Endodermal cell (in vitro differentiated cells): ENCODE results near the gene ALPL. TPM values are rescaled to one million over a fixed set of nuclear protein-coding genes. Genes with fewer than 3 reads are reported as not detected.

Source experiments
- DNase-seq: peaks from one replicate; pipeline ENCODE4 v3.0.0-alpha.2; 2017
- H3K27ac ChIP-seq: 2 replicates; pipeline ENCODE4 v1.5.1; 2013; ENCODE audit warnings: mild to moderate bottlenecking, low read depth, low read length, moderate library complexity
- H3K27me3 ChIP-seq: 2 replicates; pipeline ENCODE4 v1.6.1; 2013; ENCODE audit warnings: mild to moderate bottlenecking, low read length, moderate library complexity; ENCODE audit not compliant: insufficient read depth, control insufficient read depth, poor library complexity, severe bottlenecking
- H3K36me3 ChIP-seq: 2 replicates; pipeline ENCODE4 v1.7.0; 2013; ENCODE audit warnings: mild to moderate bottlenecking, low read length, moderate library complexity; ENCODE audit not compliant: control insufficient read depth, insufficient read depth
- H3K4me1 ChIP-seq: one replicate; pipeline ENCODE4 v1.7.0; 2013; ENCODE audit warnings: low read length; ENCODE audit not compliant: control insufficient read depth, insufficient read depth
- H3K4me3 ChIP-seq: 2 replicates; pipeline ENCODE4 v1.5.1; 2013; ENCODE audit warnings: mild to moderate bottlenecking, low read length, moderate library complexity
- H3K9ac ChIP-seq: 2 replicates; pipeline ENCODE4 v1.6.1; 2013; ENCODE audit warnings: mild to moderate bottlenecking, low read length, moderate library complexity; ENCODE audit not compliant: poor library complexity, severe bottlenecking; ENCODE audit errors: extremely low read depth
- H3K9me3 ChIP-seq: 2 replicates; pipeline ENCODE4 v1.6.1; 2013; ENCODE audit warnings: mild to moderate bottlenecking, low read length, moderate library complexity; ENCODE audit not compliant: control insufficient read depth
- H3K27ac Mint-ChIP-seq: 2 replicates; pipeline ENCODE4 v1.8.0; 2020; ENCODE audit warnings: mixed read lengths
- H3K27me3 Mint-ChIP-seq: 2 replicates; pipeline ENCODE4 v1.8.0; 2021; ENCODE audit warnings: mild to moderate bottlenecking, mixed read lengths; ENCODE audit not compliant: insufficient read depth
- H3K36me3 Mint-ChIP-seq: 2 replicates; pipeline ENCODE4 v1.8.0; 2020; ENCODE audit warnings: low read depth, mixed read lengths
- H3K4me1 Mint-ChIP-seq: 2 replicates; pipeline ENCODE4 v1.8.0; 2020; ENCODE audit warnings: mixed read lengths
- H3K4me3 Mint-ChIP-seq: 2 replicates; pipeline ENCODE4 v1.8.0; 2020; ENCODE audit warnings: mild to moderate bottlenecking, moderate library complexity, mixed read lengths
- H3K9me3 Mint-ChIP-seq: 2 replicates; pipeline ENCODE4 v1.8.0; 2020; ENCODE audit warnings: mild to moderate bottlenecking, mixed read lengths
- CTCF ChIP-seq: fragments of 200-600 bp; sonication (generic); conservative IDR thresholded peaks from 2 replicates; pipeline ENCODE4 v1.5.0; 2021; ENCODE audit warnings: antibody characterized with exemption, mild to moderate bottlenecking
- WGBS, 2 experiments: methylation state at CpG; one replicate each; pipeline versions ENCODE4 v1.1.5 to v1.1.7; 2013; ENCODE audit warnings: missing lambda C conversion rate in 2 of 2, mixed read lengths in 1 of 2; ENCODE audit not compliant: insufficient coverage in 1 of 2, insufficient read length in 1 of 2; 5-methylcytosine and 5-hydroxymethylcytosine counted together
- total RNA-seq, 2 donors: library from RNA; stranded (reverse); fragmentation: NEBNext Ultra II Directional in 1 of 2; extraction: Animal tissue kit (Norgen Biotek cat#: 25700) in 1 of 2; gene quantifications; 2 replicates in 1 of 2; 3 replicates in 1 of 2; pipeline ENCODE4 v1.2.1, GENCODE V29; 2021

ALPL gene
- total RNA-seq, 2 donors from 2014 or later: 94.8 to 117 TPM

GRCh38 chr1:21468599-21468998 lies 40.6 kb upstream of the ALPL start:
- no peaks in the 10 kb centered on the region for H3K27me3 ChIP-seq
- H3K9me3 ChIP-seq: no peaks in the 10 kb centered on the region
- Mint-ChIP-seq H3K27me3 (no peaks in the 10 kb centered on the region), H3K4me3 (no peak overlapping the region), H3K9me3 (no peaks in the 10 kb centered on the region), H3K36me3 (peaks cover 25% of the 10 kb centered on the region), H3K4me1 (peaks cover 18% of the 10 kb centered on the region), H3K27ac (peak overlapping the region; percentile 79)
- H3K4me1 ChIP-seq: no peaks in the 10 kb centered on the region
- peak; percentile 87 for DNase-seq
- no peak overlapping the region for H3K4me3 ChIP-seq
- 67% methylated on average over 8 to 10 of the region's 10 CpGs for WGBS, 2 experiments
- no peak overlapping the region for H3K9ac ChIP-seq
- TF ChIP-seq CTCF: peak; percentile 78
- no peak overlapping the region for H3K27ac ChIP-seq
- H3K36me3 ChIP-seq: peaks cover 4% of the 10 kb centered on the region

- no peak for DNase-seq
- no peak overlapping the region for H3K4me3 ChIP-seq
- Mint-ChIP-seq H3K4me3 (no peak overlapping the region), H3K9me3 (no peaks in the 10 kb centered on the region), H3K27me3 (no peaks in the 10 kb centered on the region), H3K4me1 (peaks cover 18% of the 10 kb centered on the region), H3K36me3 (peaks cover 28% of the 10 kb centered on the region), H3K27ac (no peak overlapping the region)
- 95% methylated on average over 6 to 9 of the region's 9 CpGs for WGBS, 2 experiments
- H3K9ac ChIP-seq: no peak overlapping the region
- peaks cover 4% of the 10 kb centered on the region for H3K36me3 ChIP-seq
- no peak overlapping the region for H3K27ac ChIP-seq
- no peaks in the 10 kb centered on the region for H3K27me3 ChIP-seq
- no peaks in the 10 kb centered on the region for H3K9me3 ChIP-seq
- H3K4me1 ChIP-seq: no peaks in the 10 kb centered on the region
- no peak for TF ChIP-seq CTCF
Observed at GRCh38 chr1:21469581-21469980, 39.6 kb upstream of the ALPL start.

GRCh38 chr1:21472861-21473260 lies 36.4 kb upstream of the ALPL start:
- Mint-ChIP-seq H3K4me1 (peaks cover 11% of the 10 kb centered on the region), H3K27ac (no peak overlapping the region)

More at GRCh38 chr1:21472861-21473260, 36.4 kb upstream of the ALPL start:
- Histone ChIP-seq H3K9ac (no peak overlapping the region), H3K36me3 (peaks cover 4% of the 10 kb centered on the region), H3K9me3 (no peaks in the 10 kb centered on the region), H3K4me1 (no peaks in the 10 kb centered on the region), H3K27ac (no peak overlapping the region), H3K4me3 (no peak overlapping the region), H3K27me3 (no peaks in the 10 kb centered on the region)
- no peaks in the 10 kb centered on the region for H3K9me3 Mint-ChIP-seq
- no peaks in the 10 kb centered on the region for H3K27me3 Mint-ChIP-seq
- TF ChIP-seq CTCF: no peak
- no peak for DNase-seq
- WGBS, 2 experiments: 95% methylated on average over 3 to 5 of the region's 5 CpGs
- peaks cover 37% of the 10 kb centered on the region for H3K36me3 Mint-ChIP-seq
- H3K4me3 Mint-ChIP-seq: no peak overlapping the region
